GM19035 (cell line): Measurements from ENCODE around the gene D2HGDH.
"Not testable (repeated sequence)": the region's sequence is repeated elsewhere in the genome, so short reads cannot be mapped to it uniquely, and the experiment has no call there.

Source experiments
- ATAC-seq: cut with Tn5 transposase; IDR thresholded peaks from one replicate; pipeline ENCODE4 v1.9.1; 2021; ENCODE audit not compliant: unreplicated experiment

D2HGDH gene

DNA sequence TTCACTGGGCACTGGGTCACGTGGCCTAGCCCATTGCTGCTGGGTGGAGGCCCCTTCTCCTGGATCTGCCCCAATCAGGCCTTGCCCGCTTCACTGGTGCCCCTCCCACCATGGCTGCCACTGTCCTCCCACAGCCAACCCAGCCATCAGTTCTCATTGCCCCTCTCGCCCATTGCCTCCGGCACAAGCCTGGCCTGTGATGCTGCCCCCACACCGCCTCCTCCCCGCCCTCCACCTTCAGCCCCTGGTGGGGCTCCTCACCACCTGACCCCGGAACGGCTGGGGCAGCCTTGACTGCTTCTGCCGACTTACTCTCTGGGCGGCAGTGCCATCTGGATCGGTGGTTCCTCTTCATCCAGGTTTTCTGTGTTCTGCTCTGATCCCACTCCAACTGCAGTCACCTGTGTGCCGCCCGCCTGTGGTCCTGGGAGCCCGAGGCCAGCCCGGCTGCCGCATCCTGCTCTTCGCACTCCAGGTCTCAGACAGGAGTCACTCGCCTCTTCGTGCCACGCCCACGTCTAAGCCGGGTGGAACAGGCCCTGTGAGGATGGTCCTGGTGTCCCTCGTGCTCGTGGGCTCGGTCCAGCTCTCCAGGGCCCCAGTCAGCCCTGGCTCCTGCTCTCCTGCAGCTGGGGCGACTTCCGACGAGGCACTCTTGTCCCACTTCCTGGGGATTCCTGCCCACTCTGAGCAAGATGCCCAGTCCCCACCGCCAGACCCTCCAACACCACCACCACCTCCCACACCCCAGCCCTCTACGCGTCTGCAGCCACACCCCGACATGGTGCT is 14.2 kb downstream of the D2HGDH start:
- no peak for ATAC-seq

DNA sequence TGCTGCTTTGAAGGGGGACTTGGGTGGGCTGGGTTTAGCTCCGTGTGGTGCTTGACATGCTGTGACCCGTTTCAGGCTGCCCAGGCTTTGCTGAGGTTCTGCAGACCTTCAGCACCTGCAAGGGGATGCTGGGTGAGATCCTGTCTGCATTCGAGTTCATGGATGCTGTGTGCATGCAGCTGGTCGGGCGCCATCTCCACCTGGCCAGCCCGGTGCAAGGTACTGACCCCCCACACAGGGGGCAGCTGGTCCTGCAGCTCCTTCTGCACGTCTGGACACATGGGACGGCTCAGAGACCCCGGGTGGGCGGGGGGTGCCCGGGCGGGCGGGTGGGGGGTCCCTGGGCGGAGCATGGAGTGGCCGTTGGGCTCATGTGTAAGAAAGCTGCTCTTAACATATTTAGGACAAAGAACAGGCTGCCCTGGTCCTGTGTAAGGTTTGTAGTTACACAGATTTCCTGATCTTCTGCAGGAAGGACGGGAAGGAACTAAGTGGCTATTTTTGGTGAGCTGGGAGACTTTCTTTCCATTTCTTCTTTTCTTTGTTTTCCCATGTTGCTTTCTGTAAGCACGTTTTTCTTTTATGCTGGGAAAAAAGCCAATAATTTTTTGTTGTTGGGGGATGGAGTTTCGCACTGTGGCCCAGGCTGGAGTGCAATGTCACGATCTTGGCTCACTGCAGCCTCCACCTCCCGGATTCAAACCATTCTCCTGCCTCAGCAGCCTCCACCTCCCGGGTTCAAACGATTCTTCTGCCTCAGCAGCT is 15.8 kb downstream of the D2HGDH start:
- ATAC-seq = no peak

DNA sequence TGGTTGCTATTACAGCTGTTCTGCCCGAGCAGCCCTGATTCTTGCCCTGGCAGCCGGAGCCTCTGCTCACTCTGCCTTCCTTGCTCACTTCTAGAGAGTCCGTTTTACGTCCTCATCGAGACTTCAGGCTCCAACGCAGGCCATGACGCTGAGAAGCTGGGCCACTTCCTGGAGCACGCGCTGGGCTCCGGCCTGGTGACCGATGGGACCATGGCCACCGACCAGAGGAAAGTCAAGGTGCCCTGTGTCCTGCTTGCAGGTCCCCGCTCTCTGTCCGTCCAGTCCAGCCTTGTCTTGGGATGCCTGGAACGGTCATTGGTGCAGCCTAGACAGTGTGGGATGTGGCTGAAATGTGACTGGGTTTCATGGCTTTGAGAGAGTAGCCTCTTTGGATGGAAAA is 16.7 kb downstream of the D2HGDH start:
- ATAC-seq = no peak

DNA sequence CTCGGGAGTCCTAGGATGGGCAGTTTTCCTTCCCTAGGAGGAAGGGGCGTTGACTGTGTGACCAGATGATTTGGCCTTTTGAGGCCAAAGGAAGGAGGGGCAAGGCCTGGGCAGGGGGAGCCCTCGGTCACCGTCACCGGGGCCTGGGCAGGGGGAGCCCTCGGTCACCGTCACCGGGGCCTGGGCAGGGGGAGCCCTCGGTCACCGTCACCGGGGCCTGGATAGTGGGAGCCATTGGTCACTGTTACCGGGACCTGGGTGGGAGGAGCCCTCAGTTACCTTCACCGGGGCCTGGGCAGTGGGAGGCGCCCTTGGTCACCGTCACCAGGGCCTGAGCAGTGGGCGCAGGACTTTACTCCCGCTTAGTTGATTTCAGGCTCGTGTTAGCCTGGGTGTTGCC is 17.3 kb downstream of the D2HGDH start:
- no peak for ATAC-seq

DNA sequence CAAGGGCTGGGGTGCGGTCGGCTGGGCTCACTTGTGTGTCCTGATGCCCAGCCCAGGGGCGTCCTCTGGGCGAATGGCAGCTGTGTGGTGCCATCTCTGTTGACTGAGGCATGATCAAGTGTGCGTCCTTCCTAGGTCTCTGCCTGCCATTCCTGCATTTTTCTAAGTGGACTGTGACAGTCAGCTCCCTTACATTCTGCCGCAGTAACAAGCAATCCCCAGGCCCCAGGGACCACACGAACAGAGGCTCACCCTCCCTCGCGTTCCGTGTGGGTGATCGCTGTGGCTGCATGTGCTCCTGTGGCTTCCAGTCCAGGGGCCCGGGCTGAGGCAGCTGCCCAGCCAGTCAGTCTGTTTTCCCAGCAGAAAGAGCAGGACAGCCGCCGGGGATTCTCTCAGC is 17.8 kb downstream of the D2HGDH start:
- no peak for ATAC-seq

DNA sequence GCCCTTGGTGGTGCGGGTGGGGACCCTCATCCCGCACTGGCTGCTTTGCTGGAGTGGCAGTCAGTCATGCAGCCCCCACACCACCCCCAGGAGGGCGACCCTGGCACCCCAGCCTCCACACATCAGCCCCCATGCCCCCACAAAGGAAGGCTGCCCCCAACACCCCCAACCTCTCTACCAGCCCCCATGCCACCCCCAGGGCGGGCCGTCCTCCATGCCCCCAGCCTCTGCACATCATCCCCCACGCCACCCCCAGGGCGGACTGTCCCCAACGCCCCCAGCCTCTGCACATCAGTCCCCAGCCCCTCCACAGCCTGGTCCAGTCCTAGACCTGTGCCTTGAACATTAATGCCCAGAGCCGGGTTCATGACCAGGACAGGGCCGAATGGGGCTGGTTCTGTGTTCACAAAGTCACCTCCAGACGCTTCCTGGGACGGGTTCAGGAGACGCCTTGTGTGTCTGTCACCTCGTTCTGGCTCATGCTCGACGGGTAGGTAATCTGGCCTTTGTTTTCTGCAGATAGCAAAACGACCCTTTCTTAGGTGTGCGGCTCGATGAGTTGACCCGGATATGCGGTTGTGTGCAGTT is 18.4 kb downstream of the D2HGDH start:
- no peak for ATAC-seq

DNA sequence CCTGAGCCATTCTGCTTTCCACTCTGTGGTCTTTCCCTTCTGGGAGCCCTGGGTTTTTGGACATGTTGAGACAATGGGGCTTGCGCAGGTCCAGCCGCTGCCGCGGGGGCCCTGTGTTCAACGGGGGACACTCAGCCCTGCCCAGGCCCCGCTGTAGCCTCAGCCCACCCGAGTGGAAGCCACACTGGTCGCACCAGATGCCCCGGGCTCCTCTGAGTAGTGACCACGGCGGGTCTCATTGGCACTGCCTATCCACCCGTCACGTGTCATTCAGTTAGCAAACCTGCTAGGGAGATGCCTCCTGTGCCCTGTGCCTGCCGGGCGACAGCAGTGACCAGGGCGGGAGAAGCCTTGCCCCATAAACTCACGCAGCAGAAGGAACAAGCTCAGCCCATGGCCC is 19.1 kb downstream of the D2HGDH start:
- ATAC-seq = no peak

DNA sequence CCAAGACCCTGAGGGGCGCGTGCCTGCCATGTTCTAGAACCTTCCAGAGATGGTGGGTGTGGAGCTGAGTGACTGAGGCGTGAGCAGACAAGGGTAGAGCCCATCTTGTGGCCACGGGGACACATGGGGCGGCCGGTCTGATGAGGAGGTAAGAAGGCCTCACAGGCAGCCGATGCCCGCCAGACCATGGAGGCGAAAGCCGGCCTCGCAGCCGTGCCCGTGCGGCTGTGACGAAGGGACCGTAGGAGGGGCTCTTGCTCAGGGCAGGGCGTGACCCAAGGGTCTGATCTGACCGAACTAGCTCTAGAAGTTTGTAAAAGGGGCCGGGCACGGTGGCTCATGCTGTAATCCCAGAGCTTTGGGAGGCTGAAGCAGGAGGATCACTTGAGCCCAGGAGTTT is 19.6 kb downstream of the D2HGDH start:
- no peak for ATAC-seq

DNA sequence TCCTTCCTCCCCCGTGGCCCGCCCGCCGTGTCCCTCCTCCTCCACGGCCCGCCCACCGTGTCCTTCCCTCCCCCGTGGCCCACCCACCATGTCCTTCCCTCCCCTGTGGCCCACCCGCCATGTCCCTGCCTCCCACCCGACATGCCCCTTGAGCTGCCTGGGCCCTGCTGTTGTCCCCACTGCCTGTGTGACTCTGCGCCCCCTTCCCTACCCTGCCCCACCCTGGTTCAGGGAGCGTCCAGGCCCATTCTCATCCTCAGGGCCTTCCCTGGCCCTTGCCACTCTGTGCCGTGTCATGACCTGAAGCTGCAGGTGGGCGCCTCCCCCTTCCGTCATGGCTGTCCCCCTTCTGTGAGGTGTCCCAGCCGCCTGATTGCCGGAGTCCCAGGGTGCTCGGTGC is 20.7 kb downstream of the D2HGDH start:
- ATAC-seq = no peak

DNA sequence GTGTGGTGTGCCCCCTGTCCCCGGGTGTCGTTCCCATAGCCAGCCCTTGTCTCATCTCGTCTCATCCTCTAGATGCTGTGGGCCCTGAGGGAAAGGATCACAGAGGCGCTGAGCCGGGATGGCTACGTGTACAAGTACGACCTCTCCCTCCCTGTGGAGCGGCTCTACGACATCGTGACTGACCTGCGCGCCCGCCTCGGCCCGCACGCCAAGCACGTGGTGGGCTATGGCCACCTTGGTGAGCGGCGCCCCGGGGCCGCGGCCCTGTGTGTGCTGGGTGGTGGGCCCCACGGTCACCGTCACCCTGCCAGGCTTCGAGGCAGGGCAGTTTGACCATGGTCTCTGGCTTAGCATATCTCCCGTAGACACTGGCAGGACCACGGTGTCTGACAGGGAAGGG is 21.3 kb downstream of the D2HGDH start:
- no peak for ATAC-seq

DNA sequence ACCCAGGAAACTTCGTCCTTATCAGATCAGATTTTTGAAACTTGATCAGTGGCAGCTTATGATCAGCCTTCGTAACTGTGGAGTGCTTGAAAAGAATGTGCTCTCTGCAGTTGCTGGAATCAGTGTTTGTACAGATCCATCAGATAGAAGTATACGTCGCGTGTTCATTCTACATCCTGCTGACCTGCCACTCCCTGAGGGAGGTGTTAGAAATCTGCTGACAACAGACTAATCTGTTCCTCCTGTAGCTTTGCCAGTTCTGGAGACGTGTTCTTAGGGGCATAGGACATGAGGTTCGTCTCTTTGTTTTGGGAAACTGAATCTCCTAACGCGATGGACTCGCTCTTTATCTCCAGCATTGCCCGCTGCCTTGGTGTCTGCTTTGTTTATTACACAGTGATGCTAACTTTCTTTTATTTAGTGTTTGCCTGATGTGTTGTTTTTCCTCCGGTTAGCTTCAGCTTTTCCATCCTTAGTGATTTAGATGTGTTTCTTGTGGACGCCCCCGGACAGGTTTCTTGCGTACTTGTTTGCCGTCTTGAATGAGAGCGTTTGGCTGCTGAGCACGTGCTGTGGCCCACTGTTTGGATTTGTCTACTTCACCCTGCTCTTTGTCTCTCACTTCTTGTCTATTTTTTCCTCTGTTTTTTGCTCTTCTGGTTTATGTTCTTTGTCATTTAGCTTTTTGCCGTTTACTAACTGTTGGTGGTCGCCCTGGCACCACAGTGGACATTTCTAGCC is 24.8 kb downstream of the D2HGDH start:
- no peak for ATAC-seq

DNA sequence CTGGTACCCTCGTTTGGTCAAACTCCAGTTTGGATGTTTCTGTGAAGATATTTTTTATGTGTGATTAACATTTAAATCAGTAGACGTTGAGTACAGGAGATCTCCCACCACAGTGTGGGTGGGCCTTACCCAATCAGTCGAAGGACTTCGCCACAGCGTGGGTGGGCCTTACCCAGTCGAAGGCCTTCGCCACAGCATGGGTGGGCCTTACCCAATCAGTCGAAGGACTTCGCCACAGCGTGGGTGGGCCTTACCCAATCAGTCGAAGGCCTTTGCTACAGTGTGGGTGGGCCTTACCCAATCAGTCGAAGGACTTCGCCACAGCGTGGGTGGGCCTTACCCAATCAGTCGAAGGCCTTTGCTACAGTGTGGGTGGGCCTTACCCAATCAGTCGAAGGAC is 25.5 kb downstream of the D2HGDH start:
- ATAC-seq = not testable (repeated sequence)

DNA sequence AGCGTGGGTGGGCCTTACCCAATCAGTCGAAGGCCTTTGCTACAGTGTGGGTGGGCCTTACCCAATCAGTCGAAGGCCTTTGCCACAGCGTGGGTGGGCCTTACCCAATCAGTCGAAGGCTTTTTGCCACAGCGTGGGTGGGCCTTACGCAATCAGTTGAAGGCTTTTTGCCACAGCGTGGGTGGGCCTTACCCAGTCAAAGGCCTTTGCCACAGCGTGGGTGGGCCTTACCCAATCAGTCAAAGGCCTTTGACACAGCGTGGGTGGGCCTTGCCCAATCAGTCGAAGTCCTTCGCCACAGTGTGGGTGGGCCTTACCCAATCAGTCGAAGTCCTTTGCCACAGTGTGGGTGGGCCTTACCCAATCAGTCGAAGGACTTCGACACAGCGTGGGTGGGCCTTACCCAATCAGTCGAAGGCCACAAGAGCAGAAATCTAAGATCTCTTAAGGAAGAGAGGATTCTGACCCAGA is 25.9 kb downstream of the D2HGDH start:
- no peak for ATAC-seq

DNA sequence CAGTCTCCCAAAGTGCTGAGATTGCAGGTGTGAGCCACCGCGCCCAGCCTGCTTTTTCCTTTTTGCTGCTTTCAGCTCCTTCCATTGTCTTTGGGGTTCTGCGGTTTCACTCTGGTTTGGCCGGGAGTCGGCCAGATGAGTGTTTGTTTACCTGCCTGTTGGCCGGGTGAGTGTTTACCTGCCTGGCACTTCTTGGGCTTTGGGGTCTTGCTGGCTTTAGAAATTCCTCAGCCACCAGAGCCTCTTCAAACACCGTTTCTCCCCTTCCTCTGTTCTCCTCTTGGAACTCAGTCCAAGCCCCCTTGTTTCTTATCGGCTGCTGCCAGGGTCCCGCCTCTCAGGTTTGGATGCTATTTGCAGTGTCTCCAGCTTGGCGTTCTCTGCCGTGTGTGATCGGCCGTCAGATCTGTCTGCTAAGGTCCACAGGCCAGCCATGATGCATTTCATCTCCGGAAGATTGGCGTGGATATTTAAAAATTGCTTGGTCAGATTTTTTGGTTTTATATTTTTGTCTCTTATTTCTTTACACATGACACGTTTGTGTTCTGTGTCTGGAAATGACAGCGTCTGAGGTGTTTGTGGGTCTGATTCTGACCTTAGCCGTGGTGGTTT is 28.0 kb downstream of the D2HGDH start:
- no peak for ATAC-seq

DNA sequence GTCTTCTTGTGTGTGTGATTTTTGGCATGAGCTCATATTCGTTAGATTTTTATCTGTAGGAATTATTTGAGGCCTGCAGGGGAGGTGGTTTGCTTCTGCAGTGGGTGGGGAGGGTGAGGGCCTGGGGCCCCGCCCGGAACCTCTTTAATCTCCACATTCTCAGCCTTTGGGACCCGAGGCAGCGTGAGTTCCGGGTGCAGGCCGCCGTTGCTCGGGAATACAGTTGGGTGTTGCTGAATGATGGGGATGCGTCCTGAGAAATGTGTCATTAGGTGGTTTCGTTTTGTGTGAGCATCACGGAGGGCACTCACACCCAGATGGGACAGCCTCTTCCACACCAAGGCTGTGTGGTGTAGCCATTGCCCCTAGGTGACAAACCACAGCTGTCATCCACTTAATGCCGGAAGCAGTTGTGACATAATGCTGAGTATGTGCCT is 28.5 kb downstream of the D2HGDH start:
- ATAC-seq = no peak

DNA sequence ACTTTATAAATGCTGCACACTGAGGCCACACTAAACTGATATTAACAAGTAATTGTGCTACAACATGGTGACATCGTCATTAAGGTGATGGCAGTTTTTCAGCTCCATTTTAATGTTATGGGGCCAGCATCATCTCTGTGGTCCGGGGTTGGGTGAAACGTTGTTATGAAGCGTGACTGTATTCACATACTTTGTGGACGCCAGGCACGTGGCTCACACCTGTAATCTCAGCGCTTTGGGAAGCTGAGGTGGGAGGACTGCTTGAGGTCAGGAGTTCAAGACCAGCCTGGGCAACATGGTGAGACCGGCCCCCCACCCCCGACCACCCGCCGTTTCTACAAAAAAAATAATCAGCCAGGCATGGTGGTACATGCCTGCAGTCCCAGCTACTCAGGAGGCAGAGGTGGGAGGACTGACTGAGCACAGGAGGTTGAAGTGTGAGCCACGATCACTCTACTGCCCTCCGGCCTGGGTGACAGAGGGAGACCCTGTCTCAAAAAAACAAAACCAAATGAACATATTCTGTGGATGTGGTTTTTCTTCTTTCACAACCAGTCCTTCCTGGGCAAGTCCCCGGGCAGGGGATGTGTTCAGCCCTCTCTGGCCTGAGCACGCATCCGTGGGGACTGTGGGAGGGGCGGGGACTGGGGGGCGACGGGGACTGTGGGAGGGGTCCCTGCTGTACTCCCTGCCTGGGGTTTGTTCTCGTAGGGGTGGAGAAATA is 29.3 kb downstream of the D2HGDH start:
- ATAC-seq = no peak

DNA sequence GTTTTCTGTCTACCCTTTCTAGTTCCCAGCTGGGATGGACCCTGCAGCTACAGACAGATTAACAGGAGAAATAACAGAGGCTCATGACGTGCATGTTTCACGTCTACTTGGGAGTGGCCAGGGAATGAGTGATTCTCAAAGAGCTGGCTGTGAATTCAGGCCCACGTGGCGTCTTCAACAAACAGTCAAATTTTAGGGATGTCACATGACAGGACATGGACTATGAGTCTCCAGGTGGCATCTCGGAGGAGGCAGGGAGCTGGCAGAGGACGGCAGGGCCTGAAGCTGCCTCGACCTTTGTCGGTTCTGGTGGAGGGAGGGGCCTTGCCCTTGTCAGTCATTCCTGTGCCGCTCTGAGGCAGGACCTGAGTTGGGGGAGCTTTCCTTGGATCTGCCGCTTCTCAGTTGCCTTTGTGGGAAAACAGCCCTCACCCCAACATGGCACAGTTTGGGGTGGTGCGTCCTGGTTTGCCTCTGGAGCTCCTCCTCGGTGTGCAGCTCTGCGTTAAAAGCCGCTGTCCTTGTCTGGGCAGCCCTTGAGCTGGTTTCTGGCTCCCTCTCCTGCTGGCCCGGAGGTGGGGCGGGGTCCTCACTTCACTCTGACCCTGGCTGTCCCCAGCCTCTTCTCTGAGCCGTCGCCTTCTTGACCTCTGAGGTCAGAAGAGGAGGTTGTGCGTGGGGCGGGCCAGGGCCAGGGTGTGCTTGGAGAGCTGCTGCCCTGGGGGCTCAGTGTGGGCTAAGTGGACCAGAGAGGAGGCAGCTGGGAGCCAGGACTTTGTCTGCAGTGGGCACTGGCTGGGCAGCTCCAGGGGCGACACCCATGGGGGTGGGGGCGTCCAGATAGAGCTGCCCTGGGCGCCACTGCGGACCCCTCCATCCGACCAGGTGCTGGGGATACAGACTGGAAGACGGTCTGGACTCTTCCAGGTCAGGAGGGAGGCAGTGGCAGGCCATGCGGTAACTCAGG is 30.1 kb downstream of the D2HGDH start:
- no peak for ATAC-seq

DNA sequence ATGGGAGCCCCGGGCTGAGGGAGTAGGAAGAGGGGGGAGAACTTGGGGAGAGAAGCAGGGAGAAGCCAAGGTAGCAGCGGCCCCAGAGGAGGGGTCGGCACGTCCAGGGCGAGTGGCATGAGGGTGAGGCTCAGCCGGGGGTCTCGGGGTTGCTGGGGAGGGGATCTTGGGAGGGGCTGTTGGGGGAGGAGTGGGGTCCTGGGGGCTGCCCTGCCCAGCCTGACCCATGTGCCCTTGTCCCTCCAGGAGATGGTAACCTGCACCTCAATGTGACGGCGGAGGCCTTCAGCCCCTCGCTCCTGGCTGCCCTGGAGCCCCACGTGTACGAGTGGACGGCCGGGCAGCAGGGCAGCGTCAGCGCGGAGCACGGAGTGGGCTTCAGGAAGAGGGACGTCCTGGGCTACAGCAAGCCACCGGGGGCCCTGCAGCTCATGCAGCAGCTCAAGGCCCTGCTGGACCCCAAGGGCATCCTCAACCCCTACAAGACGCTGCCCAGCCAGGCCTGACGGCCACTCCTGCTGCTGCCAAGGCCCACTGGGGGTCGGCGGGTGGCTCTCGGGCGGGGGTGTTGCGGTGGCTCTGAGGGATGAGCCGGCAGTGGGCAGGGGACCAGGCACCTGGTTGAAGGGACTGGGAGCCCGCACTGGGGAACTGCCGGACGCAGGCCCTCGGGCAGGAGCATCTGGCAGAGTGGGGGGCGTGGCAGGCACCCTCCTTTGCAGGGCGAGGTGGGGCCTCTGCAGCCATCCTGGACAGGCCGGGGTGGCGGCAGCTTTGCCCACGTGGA is 33.2 kb downstream of the D2HGDH start:
- ATAC-seq = no peak
